ENCODE measurements around the gene SLC16A4. TPM values are rescaled to one million over a fixed set of nuclear protein-coding genes. Genes with fewer than 3 reads are reported as not detected.
"Not testable (repeated sequence)": the region's sequence is repeated elsewhere in the genome, so short reads cannot be mapped to it uniquely, and the experiment has no call there.

SLC16A4 gene
- total RNA-seq, 1 donor from 2014 or later: 6.4 TPM

DNA sequence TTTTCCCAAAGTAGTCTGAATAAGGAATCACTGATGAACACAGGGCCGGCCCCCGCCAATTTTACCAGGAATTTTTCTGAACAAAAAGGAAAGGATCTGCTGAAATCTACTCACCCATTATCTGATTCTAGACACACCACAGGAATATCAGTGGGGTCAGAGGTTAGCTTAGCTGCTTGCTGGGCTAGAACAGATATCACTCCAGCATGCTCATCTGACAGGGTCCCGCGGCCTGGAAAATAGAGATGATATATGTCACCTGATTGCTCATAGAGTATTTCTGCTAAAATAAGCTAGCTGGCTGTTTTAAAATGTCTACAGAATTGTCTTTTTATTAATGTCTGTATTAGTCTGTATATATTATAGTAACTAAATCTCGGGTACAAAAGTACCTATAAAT lies 13.0 kb upstream of the SLC16A4 start:
- intact Hi-C loops (cut with DNase I): no loop called here
- Histone ChIP-seq H3K27me3 (no peaks in the 10 kb centered on the region), H3K4me3 (no peak overlapping the region)

DNA sequence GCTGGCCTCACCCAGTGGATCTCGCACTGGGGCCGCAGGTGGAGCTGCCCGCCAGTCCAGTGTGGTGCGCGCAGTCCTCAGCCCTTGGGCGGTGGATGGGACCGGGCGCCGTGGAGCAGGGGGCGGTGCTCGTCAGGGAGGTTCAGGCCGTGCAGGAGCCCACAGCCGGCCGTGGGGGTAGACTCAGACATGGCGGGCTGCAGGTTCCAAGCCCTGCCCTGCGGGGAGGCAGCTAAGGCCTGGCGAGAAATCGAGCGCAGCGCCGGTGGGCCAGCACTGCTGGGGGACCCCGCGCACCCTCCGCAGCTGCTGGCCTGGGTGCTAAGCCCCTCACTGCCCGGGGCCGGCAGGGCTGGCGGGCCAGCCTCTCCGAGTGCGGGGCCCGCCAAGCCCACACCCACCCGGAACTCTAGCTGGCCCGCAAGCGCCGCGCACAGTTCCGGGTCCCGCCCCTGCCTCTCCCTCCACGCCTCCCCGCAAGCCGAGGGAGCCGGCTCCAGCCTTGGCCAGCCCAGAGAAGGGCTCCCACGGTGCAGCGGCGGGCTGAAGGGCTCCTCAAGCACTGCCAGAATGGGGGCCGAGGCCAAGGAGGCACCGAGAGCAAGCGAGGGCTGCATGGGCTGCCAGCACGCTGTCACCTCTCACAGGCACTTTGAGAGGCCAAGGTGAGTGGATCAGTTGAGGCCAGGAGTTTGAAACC lies 5.6 kb upstream of the SLC16A4 start:
- H3K9me3 ChIP-seq; DNase-seq (ENCODE audit: extremely low spot score in 2 of 2); H3K4me3 ChIP-seq; H3K4me1 ChIP-seq; H3K27ac ChIP-seq; intact Hi-C loops (cut with DNase I); H3K27me3 ChIP-seq: not testable (repeated sequence)
- H3K36me3 ChIP-seq: peaks cover 0 to 37% of the 10 kb centered on the region in 2 donors

More for the DNA sequence above, 13.0 kb upstream of the SLC16A4 start:
- H3K36me3 ChIP-seq: peaks cover 0 to 69% of the 10 kb centered on the region in 2 donors
- no peak for TF ChIP-seq POLR2A (IDR thresholded peaks at IDR 0.05)
- TF ChIP-seq POLR2AphosphoS5 (IDR thresholded peaks at IDR 0.05; ENCODE audit: insufficient read depth in 1 of 2, low read depth in 1 of 2): no peak
- TF ChIP-seq, protein P1, sequence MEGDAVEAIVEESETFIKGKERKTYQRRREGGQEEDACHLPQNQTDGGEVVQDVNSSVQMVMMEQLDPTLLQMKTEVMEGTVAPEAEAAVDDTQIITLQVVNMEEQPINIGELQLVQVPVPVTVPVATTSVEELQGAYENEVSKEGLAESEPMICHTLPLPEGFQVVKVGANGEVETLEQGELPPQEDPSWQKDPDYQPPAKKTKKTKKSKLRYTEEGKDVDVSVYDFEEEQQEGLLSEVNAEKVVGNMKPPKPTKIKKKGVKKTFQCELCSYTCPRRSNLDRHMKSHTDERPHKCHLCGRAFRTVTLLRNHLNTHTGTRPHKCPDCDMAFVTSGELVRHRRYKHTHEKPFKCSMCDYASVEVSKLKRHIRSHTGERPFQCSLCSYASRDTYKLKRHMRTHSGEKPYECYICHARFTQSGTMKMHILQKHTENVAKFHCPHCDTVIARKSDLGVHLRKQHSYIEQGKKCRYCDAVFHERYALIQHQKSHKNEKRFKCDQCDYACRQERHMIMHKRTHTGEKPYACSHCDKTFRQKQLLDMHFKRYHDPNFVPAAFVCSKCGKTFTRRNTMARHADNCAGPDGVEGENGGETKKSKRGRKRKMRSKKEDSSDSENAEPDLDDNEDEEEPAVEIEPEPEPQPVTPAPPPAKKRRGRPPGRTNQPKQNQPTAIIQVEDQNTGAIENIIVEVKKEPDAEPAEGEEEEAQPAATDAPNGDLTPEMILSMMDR (IDR thresholded peaks at IDR 0.05): no peak
- H3K4me1 ChIP-seq: peaks cover 29% of the 10 kb centered on the region
- DNase-seq (ENCODE audit: extremely low spot score in 2 of 2): no peak
- no peaks in the 10 kb centered on the region for H3K9me3 ChIP-seq
- no peak overlapping the region for H3K27ac ChIP-seq

DNA sequence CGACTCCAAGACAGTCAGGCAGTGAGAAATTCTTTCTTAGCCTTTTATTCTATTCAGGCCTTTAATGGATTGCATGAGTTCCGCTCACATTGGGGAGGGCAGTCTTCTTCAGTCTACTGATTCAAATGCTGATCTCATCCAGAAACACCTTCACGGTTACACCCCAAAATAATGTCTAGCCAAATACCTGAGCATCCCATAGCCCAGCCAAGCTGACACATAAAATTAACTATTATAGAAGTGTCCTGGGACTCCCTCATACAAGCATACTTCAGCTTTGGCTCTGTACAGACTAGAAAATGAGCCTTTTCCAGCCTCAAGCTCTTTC lies 3.6 kb upstream of the SLC16A4 start:
- Histone ChIP-seq H3K27ac (no peak overlapping the region), H3K36me3 (peaks cover 0 to 17% of the 10 kb centered on the region in 2 donors), H3K4me1 (no peaks in the 10 kb centered on the region), H3K27me3 (no peaks in the 10 kb centered on the region), H3K4me3 (no peak overlapping the region), H3K9me3 (no peaks in the 10 kb centered on the region)
- intact Hi-C loops (cut with DNase I): no loop called here
- TF ChIP-seq, protein P1 (IDR thresholded peaks at IDR 0.05): no peak
- TF ChIP-seq POLR2AphosphoS5 (IDR thresholded peaks at IDR 0.05; ENCODE audit: insufficient read depth in 1 of 2, low read depth in 1 of 2) (no peak), POLR2A (IDR thresholded peaks at IDR 0.05) (no peak)
- DNase-seq (ENCODE audit: extremely low spot score in 2 of 2): no peak

DNA sequence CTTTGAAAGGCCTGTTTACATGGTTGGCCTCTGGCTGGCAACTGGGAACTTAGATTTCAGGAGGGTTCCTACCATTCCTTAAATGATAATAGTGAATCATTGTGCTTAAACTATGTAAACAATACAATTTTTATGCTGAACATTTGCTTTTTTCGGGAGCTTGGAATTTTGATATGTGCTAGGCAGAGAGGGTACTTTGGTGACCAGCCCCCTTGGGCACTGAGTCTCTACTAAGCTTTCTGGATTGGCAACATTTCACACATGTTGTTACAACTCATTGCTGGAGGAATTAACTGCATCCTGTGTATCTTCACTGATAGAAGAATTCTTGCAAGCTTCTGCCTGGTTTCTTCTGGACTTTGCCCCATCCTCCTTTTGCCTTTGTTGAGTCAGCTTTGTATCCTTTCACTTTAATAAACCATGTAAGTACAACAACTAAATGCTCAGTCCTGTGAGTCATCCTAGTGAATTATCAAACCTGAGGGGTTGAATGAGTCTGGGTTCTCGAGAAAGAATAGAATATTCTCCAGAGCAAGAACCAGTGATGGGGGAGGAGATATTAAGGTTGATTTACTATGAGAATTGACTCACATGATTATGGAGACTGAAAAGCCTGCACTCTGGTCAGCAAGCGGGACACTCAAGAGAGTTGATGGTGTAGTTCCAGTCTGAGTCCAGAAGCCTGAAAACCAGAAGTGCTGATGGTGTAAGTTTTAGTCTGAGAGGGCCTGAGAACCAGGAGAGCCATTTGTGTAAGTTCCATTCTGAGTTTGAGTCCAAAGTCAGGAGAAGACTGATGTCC lies 3.1 kb upstream of the SLC16A4 start:
- Histone ChIP-seq H3K27me3 (no peaks in the 10 kb centered on the region), H3K27ac (no peak overlapping the region), H3K36me3 (peaks cover 0 to 14% of the 10 kb centered on the region in 2 donors), H3K4me3 (no peak overlapping the region), H3K4me1 (peaks cover 1% of the 10 kb centered on the region), H3K9me3 (no peaks in the 10 kb centered on the region)
- TF ChIP-seq POLR2A (IDR thresholded peaks at IDR 0.05): no peak
- TF ChIP-seq POLR2AphosphoS5 (IDR thresholded peaks at IDR 0.05; ENCODE audit: insufficient read depth in 1 of 2, low read depth in 1 of 2): no peak
- DNase-seq (ENCODE audit: extremely low spot score in 2 of 2): no peak
- intact Hi-C loops (cut with DNase I): no loop called here

DNA sequence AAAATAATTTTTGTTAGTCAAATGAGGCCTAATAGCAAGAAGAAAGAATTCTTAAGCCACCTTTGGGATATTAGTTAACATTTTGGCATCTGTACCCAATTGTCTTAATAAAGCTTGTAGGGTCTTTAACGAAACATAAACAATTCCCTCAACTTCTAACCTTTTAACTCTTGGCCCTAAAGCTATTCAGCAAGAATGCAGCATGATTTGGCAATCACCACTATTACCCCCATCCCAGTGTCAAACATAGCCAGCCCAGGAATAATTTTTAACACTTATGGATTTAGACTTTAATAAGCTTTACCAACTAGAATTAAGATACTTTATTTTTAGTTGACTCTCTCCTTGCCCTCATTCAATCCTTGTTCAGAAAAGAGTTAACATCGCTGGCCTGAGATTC lies 2.5 kb upstream of the SLC16A4 start:
- intact Hi-C loops (cut with DNase I): no loop called here
- TF ChIP-seq, protein P1 (IDR thresholded peaks at IDR 0.05): no peak
- TF ChIP-seq POLR2AphosphoS5 (IDR thresholded peaks at IDR 0.05; ENCODE audit: insufficient read depth in 1 of 2, low read depth in 1 of 2) (no peak), POLR2A (IDR thresholded peaks at IDR 0.05) (no peak)
- Histone ChIP-seq H3K27me3 (no peaks in the 10 kb centered on the region), H3K4me1 (peaks cover 5% of the 10 kb centered on the region), H3K9me3 (no peaks in the 10 kb centered on the region), H3K27ac (no peak overlapping the region), H3K36me3 (peaks cover 0 to 9% of the 10 kb centered on the region in 2 donors), H3K4me3 (no peak overlapping the region)
- no peak for DNase-seq (ENCODE audit: extremely low spot score in 2 of 2)

DNA sequence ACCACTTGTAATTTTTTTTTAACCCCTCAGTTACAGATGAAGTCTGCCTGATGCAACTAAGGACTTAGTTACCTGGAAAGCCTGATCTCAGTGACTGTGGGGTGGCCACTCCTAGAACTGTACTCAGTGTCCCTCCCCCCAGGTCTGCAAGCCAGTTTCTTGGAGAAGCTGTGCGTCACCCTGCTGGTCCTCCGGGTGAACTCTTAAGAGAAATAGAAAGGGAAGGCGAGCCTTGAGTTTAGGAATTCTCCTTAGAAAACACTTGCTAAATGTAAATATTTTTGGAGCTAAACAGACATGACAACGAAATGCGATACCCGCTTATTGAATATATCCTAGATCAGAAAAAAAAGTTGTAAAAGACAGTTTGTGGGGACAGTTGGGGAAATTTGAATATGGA lies 730 bp downstream of the SLC16A4 start:
- Histone ChIP-seq H3K4me1 (peaks cover 5% of the 10 kb centered on the region), H3K36me3 (no peaks in the 10 kb centered on the region), H3K4me3 (peak overlapping the region; percentile 24 to 33), H3K27ac (peak overlapping the region; percentile 42), H3K27me3 (no peaks in the 10 kb centered on the region), H3K9me3 (no peaks in the 10 kb centered on the region)
- intact Hi-C loops (cut with DNase I): loop anchor here (2.0 kb wide), 1 partner anchor 35 kb away; no protein-coding TSS in a partner anchor
- TF ChIP-seq, protein P1 (IDR thresholded peaks at IDR 0.05): no peak
- TF ChIP-seq POLR2AphosphoS5 (IDR thresholded peaks at IDR 0.05; ENCODE audit: insufficient read depth in 1 of 2, low read depth in 1 of 2) (no peak), POLR2A (IDR thresholded peaks at IDR 0.05) (no peak)
- DNase-seq (ENCODE audit: extremely low spot score in 2 of 2): no peak

All from vagina (tissue), 2 donors.